ENCODE data around the gene C3orf20. TPM values are rescaled to one million over a fixed set of nuclear protein-coding genes. Genes with fewer than 3 reads are reported as not detected.

Gene C3orf20
- total RNA-seq, 4 donors from 2014 or later: not detected

GRCh38 chr3:14660942-14661341 lies 14.0 kb upstream of the C3orf20 start:
- H3K9me3 ChIP-seq: no peaks in the 10 kb centered on the region
- peaks cover 6 to 100% (median 59%) of the 10 kb centered on the region in 3 donors for H3K36me3 ChIP-seq
- 76 to 93% methylated on average over 4 of the region's 4 CpGs for WGBS, 2 donors
- no peaks in the 10 kb centered on the region for H3K27me3 ChIP-seq
- DNase-seq (ENCODE audit: low spot score in 2 of 2): no peak
- H3K4me3 ChIP-seq: no peak overlapping the region
- no peak for TF ChIP-seq CTCF (IDR thresholded peaks at IDR 0.05)
- no peak for TF ChIP-seq EP300 (IDR thresholded peaks at IDR 0.05)
- no peak for TF ChIP-seq POLR2A (IDR thresholded peaks at IDR 0.05)
- peaks cover 0 to 4% (median 0%) of the 10 kb centered on the region in 4 donors for H3K4me1 ChIP-seq
- no peak overlapping the region for H3K27ac ChIP-seq

GRCh38 chr3:14663396-14664135 lies 11.4 kb upstream of the C3orf20 start:
- no peaks in the 10 kb centered on the region for H3K9me3 ChIP-seq
- H3K27me3 ChIP-seq: no peaks in the 10 kb centered on the region
- no peak overlapping the region for H3K4me3 ChIP-seq
- peaks cover 6 to 100% (median 64%) of the 10 kb centered on the region in 3 donors for H3K36me3 ChIP-seq
- no peaks in the 10 kb centered on the region for H3K4me1 ChIP-seq
- DNase-seq (ENCODE audit: low spot score in 2 of 2): no peak
- no peak overlapping the region for H3K27ac ChIP-seq
- TF ChIP-seq POLR2A (IDR thresholded peaks at IDR 0.05) (no peak), CTCF (IDR thresholded peaks at IDR 0.05) (no peak), EP300 (IDR thresholded peaks at IDR 0.05) (no peak)
- WGBS, 2 donors: 74 to 80% methylated on average over 5 of the region's 5 CpGs

GRCh38 chr3:14664170-14664569 lies 10.8 kb upstream of the C3orf20 start:
- DNase-seq (ENCODE audit: low spot score in 2 of 2): no peak
- H3K27ac ChIP-seq: no peak overlapping the region
- H3K27me3 ChIP-seq: no peaks in the 10 kb centered on the region
- H3K4me3 ChIP-seq: no peak overlapping the region
- H3K4me1 ChIP-seq: no peaks in the 10 kb centered on the region
- H3K9me3 ChIP-seq: no peaks in the 10 kb centered on the region
- H3K36me3 ChIP-seq: peaks cover 6 to 100% (median 64%) of the 10 kb centered on the region in 3 donors
- 87 to 91% methylated on average over 3 of the region's 3 CpGs for WGBS, 2 donors
- TF ChIP-seq POLR2A (IDR thresholded peaks at IDR 0.05): no peak
- TF ChIP-seq CTCF (IDR thresholded peaks at IDR 0.05): no peak
- TF ChIP-seq EP300 (IDR thresholded peaks at IDR 0.05): no peak

- no peak overlapping the region for H3K4me3 ChIP-seq
- TF ChIP-seq POLR2A (IDR thresholded peaks at IDR 0.05): no peak
- TF ChIP-seq EP300 (IDR thresholded peaks at IDR 0.05): no peak
- no peak for TF ChIP-seq CTCF (IDR thresholded peaks at IDR 0.05)
- no peak for DNase-seq (ENCODE audit: low spot score in 2 of 2)
- no peak overlapping the region for H3K27ac ChIP-seq
- peaks cover 8 to 66% (median 26%) of the 10 kb centered on the region in 3 donors for H3K36me3 ChIP-seq
- H3K9me3 ChIP-seq: no peaks in the 10 kb centered on the region
- H3K27me3 ChIP-seq: no peaks in the 10 kb centered on the region
- H3K4me1 ChIP-seq: no peaks in the 10 kb centered on the region
- WGBS, 2 donors: 86 to 91% methylated on average over 4 of the region's 4 CpGs
Observed at GRCh38 chr3:14672588-14672987, 2.4 kb upstream of the C3orf20 start.

GRCh38 chr3:14676881-14677280 lies 1.9 kb downstream of the C3orf20 start:
- DNase-seq (ENCODE audit: low spot score in 2 of 2): no peak
- Histone ChIP-seq H3K36me3 (peaks cover 0 to 27% (median 3%) of the 10 kb centered on the region in 3 donors), H3K4me3 (no peak overlapping the region), H3K4me1 (peaks cover 0 to 7% (median 0%) of the 10 kb centered on the region in 4 donors), H3K27me3 (no peaks in the 10 kb centered on the region), H3K27ac (no peak overlapping the region), H3K9me3 (peaks cover 0 to 8% (median 0%) of the 10 kb centered on the region in 4 donors)
- TF ChIP-seq POLR2A (IDR thresholded peaks at IDR 0.05): no peak
- TF ChIP-seq CTCF (IDR thresholded peaks at IDR 0.05): no peak
- no peak for TF ChIP-seq EP300 (IDR thresholded peaks at IDR 0.05)
- WGBS, 2 donors: 83 to 84% methylated on average over 4 of the region's 4 CpGs

All from tibial nerve (tissue), 4 donors.